ENCODE measurements around the gene PRDM15. TPM values are rescaled to one million over a fixed set of nuclear protein-coding genes. Genes with fewer than 3 reads are reported as not detected.

The PRDM15 gene
- polyA plus RNA-seq, 1 donor (not counting 4 experiments of a cell fraction or from before 2014, with no cell fraction given), result 5.2 TPM

DNA sequence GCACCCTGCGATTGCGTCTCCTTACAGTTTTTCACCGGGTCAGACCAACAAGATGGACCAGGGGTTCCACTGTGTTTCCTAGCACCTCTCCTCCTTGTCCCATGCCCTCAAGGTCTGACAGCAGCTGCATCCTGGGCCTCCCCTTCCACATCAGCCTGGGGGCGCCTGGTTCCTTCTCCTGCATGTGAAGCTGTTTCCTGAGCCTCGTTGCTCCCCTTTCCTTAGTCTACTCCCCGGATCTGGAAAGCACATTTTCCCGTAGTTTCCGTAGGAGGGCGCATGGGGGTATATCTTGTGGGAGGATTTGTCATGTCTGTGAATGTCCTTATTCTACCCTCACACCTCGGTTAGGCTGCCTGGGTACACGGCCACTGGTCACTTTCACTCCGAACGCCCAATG, 6.1 kb downstream of the PRDM15 start:
- no peak for DNase-seq (ENCODE audit: low read depth, low spot score)
- peaks cover 0 to 1% of the 10 kb centered on the region in 2 experiments for H3K36me3 ChIP-seq (ENCODE audit: control insufficient read depth in 2 of 2, extremely low read depth in 1 of 2, insufficient read depth in 2 of 2, low read length in 2 of 2)
- H2AFZ ChIP-seq (ENCODE audit: control insufficient read depth, low read length), result no peak overlapping the region
- no peaks in the 10 kb centered on the region for H3K9me1 ChIP-seq (ENCODE audit: control insufficient read depth, extremely low read depth, insufficient read depth, low read length)
- no peaks in the 10 kb centered on the region for H3K27me3 ChIP-seq (ENCODE audit: control insufficient read depth, extremely low read depth, insufficient read depth, low read length)
- dilution Hi-C loops (cut with MboI; ENCODE audit: extremely low pct_ligation_motif_present, low sequenced_read_pairs), result no loop called here
- H3K4me2 ChIP-seq (ENCODE audit: control insufficient read depth, extremely low read depth, insufficient read depth, low read depth, low read length), result no peak overlapping the region
- H3K4me3 ChIP-seq (ENCODE audit: control insufficient read depth in 2 of 3, extremely low read depth in 1 of 3, insufficient read depth in 2 of 3, low read depth in 1 of 3, low read length in 3 of 3), result no peak overlapping the region
- no peak overlapping the region for H3K27ac ChIP-seq (ENCODE audit: control insufficient read depth, insufficient read depth, low read length)
- TF ChIP-seq, protein P1, sequence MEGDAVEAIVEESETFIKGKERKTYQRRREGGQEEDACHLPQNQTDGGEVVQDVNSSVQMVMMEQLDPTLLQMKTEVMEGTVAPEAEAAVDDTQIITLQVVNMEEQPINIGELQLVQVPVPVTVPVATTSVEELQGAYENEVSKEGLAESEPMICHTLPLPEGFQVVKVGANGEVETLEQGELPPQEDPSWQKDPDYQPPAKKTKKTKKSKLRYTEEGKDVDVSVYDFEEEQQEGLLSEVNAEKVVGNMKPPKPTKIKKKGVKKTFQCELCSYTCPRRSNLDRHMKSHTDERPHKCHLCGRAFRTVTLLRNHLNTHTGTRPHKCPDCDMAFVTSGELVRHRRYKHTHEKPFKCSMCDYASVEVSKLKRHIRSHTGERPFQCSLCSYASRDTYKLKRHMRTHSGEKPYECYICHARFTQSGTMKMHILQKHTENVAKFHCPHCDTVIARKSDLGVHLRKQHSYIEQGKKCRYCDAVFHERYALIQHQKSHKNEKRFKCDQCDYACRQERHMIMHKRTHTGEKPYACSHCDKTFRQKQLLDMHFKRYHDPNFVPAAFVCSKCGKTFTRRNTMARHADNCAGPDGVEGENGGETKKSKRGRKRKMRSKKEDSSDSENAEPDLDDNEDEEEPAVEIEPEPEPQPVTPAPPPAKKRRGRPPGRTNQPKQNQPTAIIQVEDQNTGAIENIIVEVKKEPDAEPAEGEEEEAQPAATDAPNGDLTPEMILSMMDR (optimal IDR thresholded peaks at IDR 0.05 in 1 of 3, IDR thresholded peaks at IDR 0.05 in 1 of 3, conservative IDR thresholded peaks at IDR 0.05 in 1 of 3; ENCODE audit: extremely low read depth in 1 of 3, insufficient read depth in 2 of 3, low read length in 3 of 3), result no peak
- no peak for TF ChIP-seq EZH2 (IDR thresholded peaks at IDR 0.05; ENCODE audit: low read length)
- H3K79me2 ChIP-seq (ENCODE audit: control insufficient read depth, insufficient read depth, low read length), result peaks cover 31% of the 10 kb centered on the region
- no peak overlapping the region for H3K9ac ChIP-seq (ENCODE audit: control insufficient read depth, extremely low read depth, insufficient read depth, low read length)
- no peaks in the 10 kb centered on the region for H3K9me3 ChIP-seq (ENCODE audit: control insufficient read depth, low read depth, low read length)
- no peaks in the 10 kb centered on the region for H4K20me1 ChIP-seq (ENCODE audit: control insufficient read depth, extremely low read depth, insufficient read depth, low read length)
- no peak for FAIRE-seq
- peaks cover 6% of the 10 kb centered on the region for H3K4me1 ChIP-seq (ENCODE audit: control insufficient read depth, extremely low read depth, insufficient read depth, low read length)

DNA sequence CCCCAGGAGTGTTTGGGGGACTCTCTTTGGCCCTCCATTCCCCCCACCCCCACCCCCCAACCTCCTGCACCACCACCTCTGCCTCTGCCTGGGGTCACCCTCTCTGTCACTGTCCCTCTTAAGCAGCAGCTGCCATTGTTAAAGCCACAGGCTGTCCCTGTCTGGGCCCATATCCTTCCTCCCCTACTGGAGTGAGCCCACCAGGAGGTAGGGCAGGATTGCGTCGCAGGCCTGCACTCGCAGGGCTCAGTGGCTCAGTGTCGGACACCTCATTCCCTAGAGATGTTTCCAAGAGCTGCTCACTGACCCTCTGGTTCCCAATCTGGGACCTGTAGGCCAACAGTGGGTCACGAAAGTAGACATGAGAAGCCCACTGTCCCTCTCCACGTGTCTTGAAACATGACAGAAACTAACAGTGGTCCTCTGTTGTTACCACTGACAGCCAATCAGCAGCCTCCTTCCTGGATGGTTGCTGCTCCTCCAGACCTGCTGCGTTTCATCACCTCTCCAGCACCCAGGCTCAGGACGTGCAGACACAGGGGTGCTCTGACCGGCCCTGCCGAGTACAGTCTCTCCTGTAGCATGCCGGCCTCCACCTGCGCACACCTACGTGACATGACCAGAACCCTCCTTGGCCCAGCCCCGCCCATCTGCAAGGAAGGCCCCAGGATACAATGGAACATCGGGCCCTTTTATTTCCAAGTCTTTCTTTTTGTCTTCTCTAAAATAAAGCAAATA, 7.7 kb downstream of the PRDM15 start:
- no peak for DNase-seq (ENCODE audit: low read depth, low spot score)
- dilution Hi-C loops (cut with MboI; ENCODE audit: extremely low pct_ligation_motif_present, low sequenced_read_pairs), result no loop called here
- H3K4me1 ChIP-seq (ENCODE audit: control insufficient read depth, extremely low read depth, insufficient read depth, low read length), result no peaks in the 10 kb centered on the region
- peaks cover 18% of the 10 kb centered on the region for H3K79me2 ChIP-seq (ENCODE audit: control insufficient read depth, insufficient read depth, low read length)
- no peak overlapping the region for H3K4me3 ChIP-seq (ENCODE audit: control insufficient read depth in 2 of 3, extremely low read depth in 1 of 3, insufficient read depth in 2 of 3, low read depth in 1 of 3, low read length in 3 of 3)
- no peaks in the 10 kb centered on the region for H3K27me3 ChIP-seq (ENCODE audit: control insufficient read depth, extremely low read depth, insufficient read depth, low read length)
- FAIRE-seq, result no peak
- no peak for TF ChIP-seq EZH2 (IDR thresholded peaks at IDR 0.05; ENCODE audit: low read length)
- TF ChIP-seq, protein P1 (optimal IDR thresholded peaks at IDR 0.05 in 1 of 3, IDR thresholded peaks at IDR 0.05 in 1 of 3, conservative IDR thresholded peaks at IDR 0.05 in 1 of 3; ENCODE audit: extremely low read depth in 1 of 3, insufficient read depth in 2 of 3, low read length in 3 of 3), result no peak
- no peaks in the 10 kb centered on the region for H3K9me3 ChIP-seq (ENCODE audit: control insufficient read depth, low read depth, low read length)
- H3K4me2 ChIP-seq (ENCODE audit: control insufficient read depth, extremely low read depth, insufficient read depth, low read depth, low read length), result no peak overlapping the region
- no peak overlapping the region for H2AFZ ChIP-seq (ENCODE audit: control insufficient read depth, low read length)
- H3K27ac ChIP-seq (ENCODE audit: control insufficient read depth, insufficient read depth, low read length), result no peak overlapping the region
- no peak overlapping the region for H3K9ac ChIP-seq (ENCODE audit: control insufficient read depth, extremely low read depth, insufficient read depth, low read length)
- no peaks in the 10 kb centered on the region for H3K9me1 ChIP-seq (ENCODE audit: control insufficient read depth, extremely low read depth, insufficient read depth, low read length)
- H3K36me3 ChIP-seq (ENCODE audit: control insufficient read depth in 2 of 2, extremely low read depth in 1 of 2, insufficient read depth in 2 of 2, low read length in 2 of 2), result peaks cover 0 to 1% of the 10 kb centered on the region in 2 experiments
- no peaks in the 10 kb centered on the region for H4K20me1 ChIP-seq (ENCODE audit: control insufficient read depth, extremely low read depth, insufficient read depth, low read length)
